ENCODE data around the gene EP300. TPM values are rescaled to one million over a fixed set of nuclear protein-coding genes. Genes with fewer than 3 reads are reported as not detected.
A peak's percentile ranks its signal among the peaks of the same experiment; 100 is the strongest.

Gene EP300
- total RNA-seq, 1 donor from 2014 or later = 72.2 TPM

- DNase-seq (ENCODE audit: low spot score) = peak; percentile 98
Observed at GRCh38 chr22:41204992-41205900, 112.9 kb downstream of the EP300 start, which contains the start of gene L3MBTL2. Gene L3MBTL2 (plus strand): TSS chr22:41205312. CDS start chr22:41205363, 51 bp downstream.

GRCh38 chr22:41206719-41207118 lies 114.3 kb downstream of the EP300 start:
- no peak for DNase-seq (ENCODE audit: low spot score)

- DNase-seq (ENCODE audit: low spot score) = no peak
Observed at GRCh38 chr22:41215409-41215808, 123.0 kb downstream of the EP300 start.

- no peak for DNase-seq (ENCODE audit: low spot score)
Observed at GRCh38 chr22:41215926-41216325, 123.5 kb downstream of the EP300 start.

GRCh38 chr22:41216984-41217383 lies 124.6 kb downstream of the EP300 start:
- DNase-seq (ENCODE audit: low spot score) = no peak

- DNase-seq (ENCODE audit: low spot score) = peak; percentile 44
Observed at GRCh38 chr22:41217553-41218157, 125.3 kb downstream of the EP300 start.

- DNase-seq (ENCODE audit: low spot score) = no peak
Observed at GRCh38 chr22:41222846-41223507, 130.6 kb downstream of the EP300 start.

GRCh38 chr22:41223535-41223934 lies 131.1 kb downstream of the EP300 start:
- DNase-seq (ENCODE audit: low spot score) = no peak

- peak; percentile 22 for DNase-seq (ENCODE audit: low spot score)
Observed at GRCh38 chr22:41226723-41227655, 134.6 kb downstream of the EP300 start.

- no peak for DNase-seq (ENCODE audit: low spot score)
Observed at GRCh38 chr22:41229215-41229614, 136.8 kb downstream of the EP300 start.

Other genes starting within 250 kb of the EP300 start
- 177 TPM for gene ST13, start 236.0 kb upstream of the EP300 start, total RNA-seq (ENCODE audit: insufficient read depth, low replicate concordance)
- 5.8 TPM for gene XPNPEP3, start 235.4 kb upstream of the EP300 start, total RNA-seq (ENCODE audit: insufficient read depth, low replicate concordance)
- 3.1 TPM for gene DNAJB7, start 230.5 kb upstream of the EP300 start, total RNA-seq (ENCODE audit: insufficient read depth, low replicate concordance)
- 34.2 TPM for gene RBX1, start 141.2 kb upstream of the EP300 start, total RNA-seq (ENCODE audit: insufficient read depth, low replicate concordance)
- gene L3MBTL2, start 112.7 kb downstream of the EP300 start, total RNA-seq (ENCODE audit: insufficient read depth, low replicate concordance) = 7.9 TPM
- gene CHADL, start 148.3 kb downstream of the EP300 start, total RNA-seq (ENCODE audit: insufficient read depth, low replicate concordance) = 1.9 TPM
- gene RANGAP1, start 193.6 kb downstream of the EP300 start, total RNA-seq (ENCODE audit: insufficient read depth, low replicate concordance) = 11.1 TPM
- 24.6 TPM for gene ZC3H7B, start 208.9 kb downstream of the EP300 start, total RNA-seq (ENCODE audit: insufficient read depth, low replicate concordance)

All from umbilical cord (tissue), 2 donors.